GM10266 (cell line): ENCODE results near the gene FAM131A.
A peak's percentile ranks its signal among the peaks of the same experiment; 100 is the strongest.

ENCODE experiments used
- DNase-seq: peaks from one replicate; pipeline ENCODE4 v3.0.0; 2012; ENCODE audit errors: extremely low spot score
- CTCF ChIP-seq: IDR thresholded peaks from 2 replicates; pipeline ENCODE4 v1.5.1; 2012; ENCODE audit warnings: mild to moderate bottlenecking, low read depth; ENCODE audit not compliant: control insufficient read depth, insufficient read depth; ENCODE audit errors: missing control alignments

FAM131A gene

GRCh38 chr3:184366619-184367289 lies 29.4 kb downstream of the FAM131A start:
- TF ChIP-seq CTCF, result no peak
- DNase-seq, result no peak

DNA sequence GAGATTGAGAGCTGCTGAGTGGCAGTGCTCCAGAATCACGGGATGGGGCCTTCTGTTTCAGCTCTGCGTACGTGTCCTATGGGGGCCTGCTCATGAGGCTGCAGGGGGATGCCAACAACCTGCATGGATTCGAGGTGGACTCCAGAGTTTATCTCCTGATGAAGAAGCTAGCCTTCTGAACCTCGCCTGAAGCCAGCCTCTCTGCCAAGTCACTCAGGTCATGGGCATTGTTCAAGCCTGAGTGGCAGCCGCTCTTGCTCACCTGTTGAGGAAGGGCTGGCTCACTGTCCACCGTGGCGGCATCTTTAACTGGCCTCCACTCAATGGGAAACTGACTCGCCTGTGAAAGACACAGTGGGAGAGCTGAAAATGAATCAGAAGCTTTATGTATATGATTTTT lies 30.7 kb downstream of the FAM131A start:
- no peak for DNase-seq
- no peak for TF ChIP-seq CTCF

- no peak for TF ChIP-seq CTCF
- DNase-seq, result no peak
Observed at GRCh38 chr3:184368586-184369183, 31.3 kb downstream of the FAM131A start.

DNA sequence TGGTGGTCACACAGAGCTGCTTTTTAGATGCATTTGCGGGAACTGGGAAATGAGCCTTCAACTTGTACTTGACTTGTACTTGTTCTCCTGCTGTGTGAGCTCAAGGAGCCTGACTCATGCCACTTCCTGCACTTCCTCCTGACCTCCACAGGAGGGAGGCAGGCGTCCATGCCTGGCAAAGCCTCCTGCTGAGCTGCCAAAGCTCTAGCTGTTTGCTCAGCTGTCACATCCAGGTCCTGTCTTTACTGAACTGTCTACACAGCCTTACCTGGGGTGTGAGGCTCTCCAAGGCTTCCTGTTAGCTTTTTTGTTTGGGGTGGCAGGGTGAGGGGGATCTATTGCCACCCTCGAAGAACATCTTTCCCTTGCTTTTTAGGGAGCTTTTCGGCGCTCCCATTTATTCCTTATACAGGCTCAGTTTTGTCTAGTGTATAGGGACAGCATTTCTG lies 34.2 kb downstream of the FAM131A start:
- TF ChIP-seq CTCF, result peak; percentile 93
- peak; percentile 87 for DNase-seq

DNA sequence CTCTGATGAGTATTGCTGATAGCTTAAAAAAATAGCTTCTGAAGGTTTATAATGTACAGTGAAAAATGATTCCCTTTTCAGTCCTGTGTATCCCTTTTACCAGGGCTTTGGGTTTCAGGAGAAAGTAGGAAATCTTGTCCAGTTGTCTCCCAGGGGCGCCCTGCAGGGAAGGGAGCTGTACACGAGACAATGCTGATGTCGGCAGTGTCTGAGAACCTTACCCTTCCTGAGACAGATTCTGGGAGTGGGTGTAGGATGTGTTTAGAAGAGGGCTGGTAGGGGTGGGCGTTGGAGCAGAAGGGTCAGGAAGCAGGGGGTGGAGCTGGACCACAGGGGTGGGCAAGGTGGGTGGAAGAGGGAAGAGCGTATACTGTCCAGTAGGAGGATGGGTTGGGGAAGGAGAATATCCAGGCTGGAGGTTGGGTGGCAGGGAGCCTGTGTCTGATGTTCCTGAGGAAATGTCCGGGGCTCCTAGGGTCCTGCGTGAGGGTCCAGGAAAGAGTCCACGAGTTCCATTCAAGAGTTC lies 35.0 kb downstream of the FAM131A start:
- no peak for DNase-seq
- TF ChIP-seq CTCF, result no peak

GRCh38 chr3:184372911-184373310 lies 35.5 kb downstream of the FAM131A start:
- TF ChIP-seq CTCF, result no peak
- DNase-seq, result no peak

GRCh38 chr3:184373422-184373821 lies 36.0 kb downstream of the FAM131A start:
- no peak for DNase-seq
- TF ChIP-seq CTCF, result no peak
